H9 (cell line): ENCODE results near the gene PKN1. TPM values are rescaled to one million over a fixed set of nuclear protein-coding genes. Genes with fewer than 3 reads are reported as not detected.

Experiments
- DNase-seq: peaks from one replicate; pipeline ENCODE4 v3.0.0-alpha.2; 2017
- H2AFZ ChIP-seq: one replicate; pipeline ENCODE4 v1.6.1; 2013; ENCODE audit warnings: mild to moderate bottlenecking, low read length, control low read depth, moderate library complexity
- H2AK5ac ChIP-seq: 2 replicates; pipeline ENCODE4 v1.6.1; 2013; ENCODE audit warnings: low read length, control low read depth, mixed read lengths; ENCODE audit not compliant: insufficient read length
- H2BK120ac ChIP-seq: one replicate; pipeline ENCODE4 v1.6.1; 2013; ENCODE audit warnings: low read depth, mild to moderate bottlenecking, low read length, control low read depth, inconsistent platforms; ENCODE audit not compliant: poor library complexity, severe bottlenecking
- H2BK12ac ChIP-seq: 2 replicates; pipeline ENCODE4 v1.6.1; 2013; ENCODE audit warnings: low read length, control low read depth, mixed read lengths, low read depth; ENCODE audit not compliant: insufficient read length
- H2BK15ac ChIP-seq: 2 replicates; pipeline ENCODE4 v1.6.1; 2013; ENCODE audit warnings: low read depth, low read length, control low read depth
- H2BK20ac ChIP-seq: one replicate; pipeline ENCODE4 v1.6.1; 2013; ENCODE audit warnings: low read depth, mild to moderate bottlenecking, low read length, control low read depth, inconsistent platforms; ENCODE audit not compliant: poor library complexity, severe bottlenecking
- H2BK5ac ChIP-seq: 2 replicates; pipeline ENCODE4 v1.6.1; 2013; ENCODE audit warnings: low read length, control low read depth, mixed read lengths; ENCODE audit not compliant: insufficient read length
- H3K14ac ChIP-seq: 2 replicates; pipeline ENCODE4 v1.6.1; 2013; ENCODE audit warnings: low read length, control low read depth; ENCODE audit not compliant: insufficient read depth
- H3K18ac ChIP-seq: 2 replicates; pipeline ENCODE4 v1.6.1; 2013; ENCODE audit warnings: low read depth, mild to moderate bottlenecking, mixed read lengths, low read length, control low read depth; ENCODE audit not compliant: insufficient read length
- H3K23ac ChIP-seq: 2 replicates; pipeline ENCODE4 v1.6.1; 2013; ENCODE audit warnings: low read length, control low read depth, mixed read lengths, low read depth; ENCODE audit not compliant: insufficient read length
- H3K23me2 ChIP-seq: 2 replicates; pipeline ENCODE4 v1.6.1; 2013; ENCODE audit warnings: low read depth, mild to moderate bottlenecking, mixed read lengths, low read length, control low read depth; ENCODE audit not compliant: insufficient read length, poor library complexity, severe bottlenecking
- H3K27ac ChIP-seq: 2 replicates; pipeline ENCODE4 v1.5.1; 2013; ENCODE audit warnings: low read length, control low read depth, mixed read lengths, low read depth; ENCODE audit not compliant: insufficient read length
- H3K27me3 ChIP-seq: 2 replicates; pipeline ENCODE4 v1.6.1; 2013; ENCODE audit warnings: low read length, control low read depth, inconsistent platforms; ENCODE audit not compliant: insufficient read depth
- H3K4ac ChIP-seq: 2 replicates; pipeline ENCODE4 v1.6.1; 2013; ENCODE audit warnings: low read depth, mild to moderate bottlenecking, control low read depth, inconsistent platforms, low read length, moderate library complexity
- H3K4me1 ChIP-seq: 2 replicates; pipeline ENCODE4 v1.6.1; 2013; ENCODE audit warnings: low read length, control low read depth, inconsistent platforms; ENCODE audit not compliant: insufficient read depth
- H3K4me2 ChIP-seq: 2 replicates; pipeline ENCODE4 v1.6.1; 2013; ENCODE audit warnings: low read length, control low read depth, mixed read lengths; ENCODE audit not compliant: insufficient read length, insufficient read depth
- H3K56ac ChIP-seq: 2 replicates; pipeline ENCODE4 v1.6.1; 2013; ENCODE audit warnings: low read depth, mild to moderate bottlenecking, mixed read lengths, low read length, control low read depth; ENCODE audit not compliant: insufficient read length
- H3K79me1 ChIP-seq: 2 replicates; pipeline ENCODE4 v1.6.1; 2013; ENCODE audit warnings: low read depth, mild to moderate bottlenecking, moderate library complexity, low read length, control low read depth, inconsistent platforms; ENCODE audit not compliant: insufficient read depth, poor library complexity, severe bottlenecking
- H3K79me2 ChIP-seq: 2 replicates; pipeline ENCODE4 v1.6.1; 2013; ENCODE audit warnings: low read length, control low read depth, inconsistent platforms; ENCODE audit not compliant: insufficient read depth
- H3K9ac ChIP-seq: 2 replicates; pipeline ENCODE4 v1.6.1; 2013; ENCODE audit warnings: low read length, control low read depth, mixed read lengths; ENCODE audit not compliant: insufficient read length; ENCODE audit errors: extremely low read depth
- H3K9me3 ChIP-seq: one replicate; pipeline ENCODE4 v1.6.1; 2013; ENCODE audit warnings: low read depth, low read length, inconsistent platforms; ENCODE audit not compliant: control insufficient read depth
- H3T11ph ChIP-seq: one replicate; pipeline ENCODE4 v1.6.1; 2013; ENCODE audit warnings: mild to moderate bottlenecking, low read length, control low read depth, inconsistent platforms
- H4K20me1 ChIP-seq: one replicate; pipeline ENCODE4 v1.6.1; 2013; ENCODE audit not compliant: control insufficient read depth, insufficient read length, insufficient read depth
- H4K5ac ChIP-seq: 2 replicates; pipeline ENCODE4 v1.6.1; 2013; ENCODE audit warnings: low read depth, mild to moderate bottlenecking, mixed read lengths, low read length, control low read depth; ENCODE audit not compliant: insufficient read length
- H4K8ac ChIP-seq: replicated peaks from 2 replicates; pipeline ENCODE4 v1.6.1; 2013; ENCODE audit warnings: low read length, control low read depth, mixed read lengths, low read depth; ENCODE audit not compliant: insufficient read length
- H4K91ac ChIP-seq: 2 replicates; pipeline ENCODE4 v1.6.1; 2013; ENCODE audit warnings: low read depth, mild to moderate bottlenecking, moderate library complexity, mixed read lengths, low read length, control low read depth; ENCODE audit not compliant: insufficient read length
- H3K27ac Mint-ChIP-seq, 3 experiments: 2 replicates in 2 of 3; 3 replicates in 1 of 3; pipeline ENCODE4 v1.8.0; 2020 to 2021; ENCODE audit warnings: mixed read lengths in 3 of 3, mild to moderate bottlenecking in 1 of 3, moderate library complexity in 1 of 3
- H3K27me3 Mint-ChIP-seq: 2 replicates; pipeline ENCODE4 v1.8.0; 2021; ENCODE audit warnings: low read depth, mild to moderate bottlenecking, moderate library complexity, mixed read lengths
- H3K36me3 Mint-ChIP-seq, 3 experiments: 2 replicates in 2 of 3; 3 replicates in 1 of 3; pipeline ENCODE4 v1.8.0; 2020 to 2021; ENCODE audit warnings: low read depth in 3 of 3, mixed read lengths in 3 of 3; ENCODE audit not compliant: insufficient read depth in 1 of 3
- H3K4me1 Mint-ChIP-seq, 2 experiments: 2 replicates each; pipeline ENCODE4 v1.8.0; 2020; ENCODE audit warnings: mixed read lengths in 2 of 2
- H3K4me3 Mint-ChIP-seq, 2 experiments: 2 replicates in 1 of 2; 3 replicates in 1 of 2; pipeline ENCODE4 v1.8.0; 2020 to 2021; ENCODE audit warnings: mild to moderate bottlenecking in 2 of 2, mixed read lengths in 2 of 2, moderate library complexity in 1 of 2
- H3K9me3 Mint-ChIP-seq, 2 experiments: 2 replicates in 1 of 2; 3 replicates in 1 of 2; pipeline ENCODE4 v1.8.0; 2020; ENCODE audit warnings: mild to moderate bottlenecking in 2 of 2, mixed read lengths in 2 of 2, moderate library complexity in 1 of 2
- WGBS: extraction: QIAGEN DNeasy Blood & Tissue Kit; methylation state at CpG from one replicate; pipeline ENCODE4 v1.1.7; 2013; ENCODE audit warnings: missing lambda C conversion rate, low lambda C conversion rate, mixed read lengths; ENCODE audit not compliant: insufficient read length; ENCODE audit errors: extremely low coverage; 5-methylcytosine and 5-hydroxymethylcytosine counted together
- total RNA-seq: library from RNA; stranded (reverse); gene quantifications from 2 replicates; pipeline ENCODE4 v1.2.1, GENCODE V29; 2021
- TF ChIP-seq, protein P1 (sequence below): fragments of 200-600 bp; sonication (generic); conservative IDR thresholded peaks from 3 replicates; pipeline ENCODE4 v1.8.0; 2021; ENCODE audit warnings: antibody characterized with exemption, mild to moderate bottlenecking

Gene PKN1
- total RNA-seq, 1 experiment from 2014 or later: 159 TPM

DNA sequence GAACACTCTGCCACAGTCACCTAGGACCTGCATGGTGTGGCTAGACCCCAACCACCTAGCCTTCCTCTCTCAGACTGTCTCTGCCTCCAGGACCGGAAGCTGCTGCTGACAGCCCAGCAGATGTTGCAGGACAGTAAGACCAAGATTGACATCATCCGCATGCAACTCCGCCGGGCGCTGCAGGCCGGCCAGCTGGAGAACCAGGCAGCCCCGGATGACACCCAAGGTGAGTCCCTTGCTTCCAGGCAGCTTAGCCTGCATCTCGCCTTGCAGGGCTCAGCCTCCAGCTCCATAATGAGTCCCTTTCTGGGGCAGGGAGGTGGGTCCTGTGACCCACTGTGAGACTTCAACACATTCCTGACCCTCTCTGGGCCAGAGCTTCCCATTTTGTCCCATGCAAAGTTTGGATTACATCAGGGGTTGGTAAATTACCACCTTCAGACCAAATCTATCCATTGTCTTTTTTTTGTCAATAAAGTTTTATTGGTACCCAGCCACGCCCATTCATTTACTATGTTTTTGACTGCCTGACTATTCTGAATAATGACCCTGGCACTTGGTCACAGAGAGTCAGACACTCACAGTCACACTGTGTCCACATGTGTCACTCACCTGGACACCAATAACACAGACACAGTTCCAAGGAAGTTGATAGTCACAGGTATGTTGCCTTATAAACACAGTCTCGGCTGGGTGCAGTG, 13.4 kb downstream of the PKN1 start:
- WGBS: no CpG with 5 or more reads among the region's 10 CpGs
- Histone ChIP-seq H3K9me3 (no peaks in the 10 kb centered on the region), H3K56ac (no peak overlapping the region), H3K14ac (no peak overlapping the region), H2AFZ (no peak overlapping the region), H3K18ac (no peak overlapping the region), H2BK20ac (no peak overlapping the region), H3K4me1 (no peaks in the 10 kb centered on the region), H3K4me2 (no peak overlapping the region), H4K20me1 (peaks cover 8% of the 10 kb centered on the region), H4K91ac (no peak overlapping the region), H2BK15ac (no peak overlapping the region), H3K79me1 (no peaks in the 10 kb centered on the region), H3K23ac (no peak overlapping the region), H4K8ac (no peak overlapping the region), H2BK5ac (no peak overlapping the region), H3K27ac (no peak overlapping the region), H3K79me2 (no peaks in the 10 kb centered on the region), H3K4ac (no peak overlapping the region), H2AK5ac (no peak overlapping the region), H3K27me3 (no peaks in the 10 kb centered on the region), H2BK120ac (no peak overlapping the region), H4K5ac (no peak overlapping the region), H3K23me2 (no peaks in the 10 kb centered on the region), H3T11ph (no peak overlapping the region), H3K9ac (no peak overlapping the region), H2BK12ac (no peak overlapping the region)
- Mint-ChIP-seq H3K27me3 (no peaks in the 10 kb centered on the region; the same call in 1 of the 2 replicates), H3K4me1 (peaks cover 0 to 5% of the 10 kb centered on the region in 2 experiments; a peak in 1 of 4 replicates), H3K36me3 (peaks cover 60 to 81% (median 72%) of the 10 kb centered on the region in 3 experiments), H3K4me3 (no peak overlapping the region), H3K9me3 (no peaks in the 10 kb centered on the region), H3K27ac (no peak overlapping the region)
- TF ChIP-seq, protein P1, sequence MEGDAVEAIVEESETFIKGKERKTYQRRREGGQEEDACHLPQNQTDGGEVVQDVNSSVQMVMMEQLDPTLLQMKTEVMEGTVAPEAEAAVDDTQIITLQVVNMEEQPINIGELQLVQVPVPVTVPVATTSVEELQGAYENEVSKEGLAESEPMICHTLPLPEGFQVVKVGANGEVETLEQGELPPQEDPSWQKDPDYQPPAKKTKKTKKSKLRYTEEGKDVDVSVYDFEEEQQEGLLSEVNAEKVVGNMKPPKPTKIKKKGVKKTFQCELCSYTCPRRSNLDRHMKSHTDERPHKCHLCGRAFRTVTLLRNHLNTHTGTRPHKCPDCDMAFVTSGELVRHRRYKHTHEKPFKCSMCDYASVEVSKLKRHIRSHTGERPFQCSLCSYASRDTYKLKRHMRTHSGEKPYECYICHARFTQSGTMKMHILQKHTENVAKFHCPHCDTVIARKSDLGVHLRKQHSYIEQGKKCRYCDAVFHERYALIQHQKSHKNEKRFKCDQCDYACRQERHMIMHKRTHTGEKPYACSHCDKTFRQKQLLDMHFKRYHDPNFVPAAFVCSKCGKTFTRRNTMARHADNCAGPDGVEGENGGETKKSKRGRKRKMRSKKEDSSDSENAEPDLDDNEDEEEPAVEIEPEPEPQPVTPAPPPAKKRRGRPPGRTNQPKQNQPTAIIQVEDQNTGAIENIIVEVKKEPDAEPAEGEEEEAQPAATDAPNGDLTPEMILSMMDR: no peak
- DNase-seq: no peak
